Body of pancreas (tissue), 4 donors: ENCODE results near the gene HOXC12.

Experiments used
- POLR2A ChIP-seq, 3 donors: fragments of 450-650 bp; IDR thresholded peaks; one replicate each; pipeline ENCODE4 v1.6.1; 2016; ENCODE audit warnings: antibody characterized with exemption in 3 of 3, mild to moderate bottlenecking in 2 of 3
- TF ChIP-seq, protein P1 (sequence below), 7 experiments: fragments of 450-650 bp in 4 of 7; fragments of 200-600 bp in 3 of 7; sonication (generic) in 3 of 7; IDR thresholded peaks; one replicate each; pipeline ENCODE4 v1.5.1; 2016 to 2019; ENCODE audit warnings: antibody characterized with exemption in 7 of 7

GRCh38 chr12:53944907-53945847 is 9.5 kb upstream of the HOXC12 start:
- TF ChIP-seq, protein P1, sequence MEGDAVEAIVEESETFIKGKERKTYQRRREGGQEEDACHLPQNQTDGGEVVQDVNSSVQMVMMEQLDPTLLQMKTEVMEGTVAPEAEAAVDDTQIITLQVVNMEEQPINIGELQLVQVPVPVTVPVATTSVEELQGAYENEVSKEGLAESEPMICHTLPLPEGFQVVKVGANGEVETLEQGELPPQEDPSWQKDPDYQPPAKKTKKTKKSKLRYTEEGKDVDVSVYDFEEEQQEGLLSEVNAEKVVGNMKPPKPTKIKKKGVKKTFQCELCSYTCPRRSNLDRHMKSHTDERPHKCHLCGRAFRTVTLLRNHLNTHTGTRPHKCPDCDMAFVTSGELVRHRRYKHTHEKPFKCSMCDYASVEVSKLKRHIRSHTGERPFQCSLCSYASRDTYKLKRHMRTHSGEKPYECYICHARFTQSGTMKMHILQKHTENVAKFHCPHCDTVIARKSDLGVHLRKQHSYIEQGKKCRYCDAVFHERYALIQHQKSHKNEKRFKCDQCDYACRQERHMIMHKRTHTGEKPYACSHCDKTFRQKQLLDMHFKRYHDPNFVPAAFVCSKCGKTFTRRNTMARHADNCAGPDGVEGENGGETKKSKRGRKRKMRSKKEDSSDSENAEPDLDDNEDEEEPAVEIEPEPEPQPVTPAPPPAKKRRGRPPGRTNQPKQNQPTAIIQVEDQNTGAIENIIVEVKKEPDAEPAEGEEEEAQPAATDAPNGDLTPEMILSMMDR (IDR thresholded peaks at IDR 0.05) = no peak
- TF ChIP-seq POLR2A (IDR thresholded peaks at IDR 0.05) = no peak
